HG02973 (cell line): ENCODE data around the gene NOPCHAP1.
"Not testable (repeated sequence)": the region's sequence is repeated elsewhere in the genome, so short reads cannot be mapped to it uniquely, and the experiment has no call there.

Experiments
- ATAC-seq: cut with Tn5 transposase; IDR thresholded peaks from one replicate; pipeline ENCODE4 v1.9.1; 2021; ENCODE audit warnings: moderate library complexity; ENCODE audit not compliant: unreplicated experiment

The NOPCHAP1 gene, protein sequence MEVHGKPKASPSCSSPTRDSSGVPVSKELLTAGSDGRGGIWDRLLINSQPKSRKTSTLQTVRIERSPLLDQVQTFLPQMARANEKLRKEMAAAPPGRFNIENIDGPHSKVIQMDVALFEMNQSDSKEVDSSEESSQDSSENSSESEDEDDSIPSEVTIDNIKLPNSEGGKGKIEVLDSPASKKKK

GRCh38 chr12:104986022-104986941 is at the start of gene NOPCHAP1:
Gene NOPCHAP1 (plus strand): TSS chr12:104986316. CDS start chr12:104986353, 37 bp downstream.
- ATAC-seq, result peak; percentile 91

GRCh38 chr12:104938371-104938770 is 47.7 kb upstream of the NOPCHAP1 start:
- no peak for ATAC-seq

- ATAC-seq, result no peak
Measured at GRCh38 chr12:104939089-104939488, 47.0 kb upstream of the NOPCHAP1 start.

DNA sequence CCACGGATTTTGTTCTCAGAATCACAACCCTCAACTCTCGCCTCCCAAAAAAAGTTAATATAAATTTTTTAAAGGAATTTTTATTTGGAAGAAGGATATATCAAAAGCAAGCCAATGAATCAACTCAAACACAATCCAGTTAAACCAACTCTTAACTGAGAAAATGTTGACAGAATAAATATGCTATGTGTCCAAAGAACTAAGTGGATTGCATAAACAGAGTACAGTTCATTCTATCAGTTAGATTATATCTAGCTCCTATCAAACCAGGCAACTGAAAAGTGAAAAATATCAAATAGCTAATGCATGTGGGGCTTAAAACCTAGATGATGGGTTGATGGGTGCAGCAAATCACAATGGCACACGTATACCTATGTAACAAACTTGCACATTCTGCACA is 44.7 kb upstream of the NOPCHAP1 start:
- no peak for ATAC-seq

GRCh38 chr12:104942075-104942474 is 44.0 kb upstream of the NOPCHAP1 start:
- no peak for ATAC-seq

- ATAC-seq, result not testable (repeated sequence)
Measured at GRCh38 chr12:104943401-104943800, 42.7 kb upstream of the NOPCHAP1 start.

DNA sequence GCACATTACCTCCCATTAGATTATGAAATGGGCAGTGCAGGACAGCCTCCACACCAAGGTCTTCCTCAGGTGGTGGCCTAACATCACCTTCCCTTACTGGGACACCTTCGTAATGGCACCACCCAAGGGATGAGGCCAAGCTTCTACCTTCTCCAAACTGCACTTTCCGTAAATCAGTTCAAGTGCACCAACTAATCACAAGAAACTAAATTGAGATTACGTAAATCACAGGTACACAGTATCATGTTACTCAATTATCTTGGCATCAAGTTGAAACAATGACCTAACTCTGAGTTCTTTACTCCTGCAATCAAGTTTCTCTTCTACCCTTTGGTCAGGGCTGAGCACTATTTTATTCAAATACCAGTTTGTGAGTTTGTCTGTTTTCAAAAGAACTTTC is 41.9 kb upstream of the NOPCHAP1 start:
- ATAC-seq, result no peak

- not testable (repeated sequence) for ATAC-seq
Measured at GRCh38 chr12:104948716-104949115, 37.4 kb upstream of the NOPCHAP1 start.

GRCh38 chr12:104951759-104952509 is 34.2 kb upstream of the NOPCHAP1 start:
- ATAC-seq, result no peak

DNA sequence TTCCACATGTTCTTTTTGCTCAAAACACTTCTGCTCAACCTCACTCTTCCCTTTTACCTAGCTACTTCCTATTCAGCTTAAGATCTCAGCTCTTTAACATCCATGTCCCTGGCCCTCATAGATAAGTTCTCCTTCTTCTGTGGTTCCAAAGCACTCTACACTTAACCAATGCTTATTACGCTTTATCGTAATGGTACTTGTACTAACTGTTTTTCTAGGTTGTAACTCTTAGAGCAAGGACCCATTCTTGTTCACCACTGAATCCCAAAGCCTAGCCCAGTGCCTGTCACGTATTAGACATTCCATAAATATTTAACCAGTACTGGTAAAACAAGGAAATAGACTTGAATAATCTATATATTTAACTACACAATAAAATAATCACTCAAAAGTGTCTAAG is 33.3 kb upstream of the NOPCHAP1 start:
- no peak for ATAC-seq

GRCh38 chr12:104953323-104953722 is 32.8 kb upstream of the NOPCHAP1 start:
- ATAC-seq, result no peak

GRCh38 chr12:104955703-104956102 is 30.4 kb upstream of the NOPCHAP1 start:
- no peak for ATAC-seq

DNA sequence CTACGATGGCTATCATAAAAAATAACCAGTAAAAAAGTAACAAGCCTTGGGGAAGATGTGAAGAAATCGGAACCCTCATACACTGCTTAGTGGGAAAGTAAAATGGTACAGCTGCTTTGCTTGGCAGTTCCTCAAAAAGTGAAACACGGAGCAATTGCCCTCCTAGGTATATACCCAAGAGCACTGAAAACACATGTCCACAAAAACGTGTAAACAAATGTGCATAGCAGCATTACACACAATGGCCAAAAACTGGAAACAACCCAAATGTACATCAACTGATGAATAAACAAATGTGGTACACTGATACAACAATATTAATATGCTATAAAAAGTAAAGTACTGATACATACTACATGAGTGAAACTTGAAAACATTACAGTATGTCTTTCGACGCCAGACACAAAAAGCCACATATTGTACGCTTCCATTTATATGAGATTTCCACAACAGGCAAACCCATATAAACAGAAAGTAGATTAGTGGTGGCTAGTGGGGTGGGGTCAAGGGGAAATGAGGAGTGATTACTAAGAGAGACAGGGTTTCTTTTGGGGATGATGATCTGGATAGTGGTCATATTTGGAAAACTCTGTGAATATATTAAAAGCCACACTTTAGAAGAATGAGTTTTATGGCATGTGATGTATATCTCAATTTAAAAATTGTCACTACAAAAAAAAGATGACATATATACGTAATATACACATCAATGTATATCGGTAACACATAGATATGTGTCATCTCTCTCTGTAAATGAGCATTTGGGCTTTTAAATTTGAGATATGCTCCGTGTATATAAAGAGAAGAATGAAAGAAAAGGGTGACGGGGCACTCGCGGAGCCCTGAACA is 29.0 kb upstream of the NOPCHAP1 start:
- no peak for ATAC-seq

DNA sequence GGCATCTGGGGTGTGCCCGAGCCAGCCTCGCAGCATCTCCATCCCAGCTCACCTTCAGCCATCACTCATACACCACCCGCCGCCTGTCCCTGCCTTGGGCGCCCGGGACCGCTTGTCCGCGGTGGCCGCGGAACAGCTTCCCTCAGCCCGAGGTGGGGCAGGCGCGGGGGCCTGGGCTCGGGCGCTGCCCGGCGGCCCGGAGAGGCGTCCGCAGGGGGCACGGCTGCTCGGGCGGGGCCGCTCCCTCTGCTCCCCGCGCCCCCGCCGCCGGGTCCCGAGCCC is 28.5 kb upstream of the NOPCHAP1 start:
- ATAC-seq, result peak; percentile 34

DNA sequence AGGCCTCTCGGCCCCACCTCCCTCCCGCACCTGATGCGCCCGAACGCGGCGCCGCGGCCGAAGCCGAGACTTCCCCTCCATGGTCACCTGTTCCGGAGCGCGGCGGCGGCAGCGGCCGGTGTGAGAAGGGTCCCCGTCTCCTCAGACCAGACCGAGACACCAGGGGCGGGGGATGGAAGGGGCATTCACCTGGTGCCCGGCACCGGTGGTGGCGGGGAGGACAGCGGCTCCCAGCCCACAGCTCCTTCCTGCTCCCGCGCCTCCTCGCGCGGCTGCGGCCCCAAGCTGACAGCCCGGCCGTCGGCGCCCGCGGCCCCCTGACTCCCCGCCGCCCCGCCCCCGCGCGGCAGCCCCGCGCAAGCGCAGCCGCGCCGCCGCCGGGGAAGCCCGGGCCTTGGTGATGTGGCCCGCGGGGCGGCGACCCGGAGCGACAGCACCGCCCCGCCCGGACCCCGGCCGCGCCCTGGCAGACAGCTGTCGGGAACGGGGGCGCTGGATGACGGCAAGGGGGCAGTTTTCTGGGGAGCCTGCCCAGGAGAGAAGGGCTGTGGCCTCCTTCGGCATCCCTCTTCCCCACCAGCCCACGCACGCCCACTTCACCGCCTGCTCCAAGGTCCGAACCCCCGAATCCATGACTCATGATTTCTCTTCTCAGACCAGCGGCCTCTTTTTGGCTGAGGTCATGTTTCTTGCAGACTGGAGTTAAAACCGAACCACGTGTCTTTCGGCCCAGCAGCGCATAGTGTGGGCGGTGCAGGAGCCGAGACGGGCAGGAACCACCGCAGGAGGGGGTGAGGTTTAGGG is 27.9 kb upstream of the NOPCHAP1 start, which contains the start of gene SLC41A2:
Gene SLC41A2, minus strand, starts transcription at position 290 of the 804 bp plus-strand sequence. CDS start 29,763 bp downstream, outside the sequence.
- ATAC-seq, result peak; percentile 60

DNA sequence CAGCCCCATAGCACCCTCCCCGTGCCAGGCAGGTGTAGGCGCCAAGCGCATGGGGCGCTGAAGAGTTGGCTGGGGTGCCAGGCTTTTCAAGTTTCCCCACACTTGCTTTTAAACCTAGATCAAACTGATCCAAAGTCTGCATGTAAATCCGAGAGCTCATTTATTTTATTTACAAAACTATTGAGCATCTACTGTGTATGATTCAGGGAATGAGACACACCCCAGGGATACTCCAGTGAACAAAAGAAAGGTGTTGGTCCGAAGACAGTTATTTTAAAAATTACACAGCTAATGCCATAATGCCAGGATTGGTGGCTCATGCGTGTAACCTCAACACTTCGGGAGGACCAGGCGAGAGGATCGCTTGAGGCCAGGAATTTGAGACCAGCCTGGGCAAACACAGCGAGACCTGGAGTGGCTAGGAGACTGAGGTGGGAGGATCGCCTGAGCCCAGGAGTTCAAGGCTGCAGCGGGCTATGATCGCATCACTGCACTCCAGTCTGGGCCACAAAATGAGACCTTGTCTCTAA is 27.2 kb upstream of the NOPCHAP1 start:
- no peak for ATAC-seq

GRCh38 chr12:104959335-104959841 is 26.7 kb upstream of the NOPCHAP1 start:
- ATAC-seq, result no peak

DNA sequence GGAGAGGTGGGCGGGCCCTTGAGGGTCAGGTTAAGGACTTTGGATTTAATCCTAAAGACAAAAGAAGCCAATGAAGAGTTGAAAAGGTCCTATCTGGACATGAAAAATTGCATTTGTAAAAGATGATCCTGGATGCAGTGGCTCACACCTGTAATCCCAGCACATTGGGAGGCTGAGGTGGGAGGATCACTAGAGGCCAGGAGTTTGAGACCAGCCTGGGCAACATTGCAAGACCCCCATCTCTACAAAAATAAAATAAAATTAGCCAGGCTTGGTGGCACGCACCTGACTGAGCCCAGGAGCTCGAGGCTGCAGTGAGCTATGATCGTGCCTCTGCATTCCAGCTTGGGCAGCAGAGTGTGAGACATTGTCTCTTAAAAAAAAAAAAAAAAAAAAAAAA is 25.7 kb upstream of the NOPCHAP1 start:
- no peak for ATAC-seq

GRCh38 chr12:104963757-104964156 is 22.4 kb upstream of the NOPCHAP1 start:
- ATAC-seq, result no peak
